ENCODE data around the gene GJA4.

DNA sequence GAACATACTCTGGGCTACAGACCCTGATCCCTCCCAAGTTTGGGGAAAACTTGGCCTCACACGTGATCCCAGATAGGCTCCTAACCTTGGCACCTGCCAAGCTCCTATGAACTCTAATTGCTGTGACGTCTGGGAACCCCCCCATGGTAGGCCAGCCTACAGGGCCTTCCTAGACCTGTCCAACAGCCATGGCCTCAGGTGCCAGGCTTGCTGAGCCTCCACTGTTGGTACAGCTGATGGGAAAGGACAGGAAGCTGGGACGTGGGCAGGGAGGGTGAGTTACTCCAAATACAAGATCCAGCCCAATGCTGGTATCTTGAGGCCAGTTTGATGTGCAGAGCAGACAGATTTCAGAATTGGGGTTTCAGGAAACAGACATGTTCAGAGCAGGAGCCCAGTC, 47.6 kb downstream of the GJA4 start:
- TF ChIP-seq, protein P1, sequence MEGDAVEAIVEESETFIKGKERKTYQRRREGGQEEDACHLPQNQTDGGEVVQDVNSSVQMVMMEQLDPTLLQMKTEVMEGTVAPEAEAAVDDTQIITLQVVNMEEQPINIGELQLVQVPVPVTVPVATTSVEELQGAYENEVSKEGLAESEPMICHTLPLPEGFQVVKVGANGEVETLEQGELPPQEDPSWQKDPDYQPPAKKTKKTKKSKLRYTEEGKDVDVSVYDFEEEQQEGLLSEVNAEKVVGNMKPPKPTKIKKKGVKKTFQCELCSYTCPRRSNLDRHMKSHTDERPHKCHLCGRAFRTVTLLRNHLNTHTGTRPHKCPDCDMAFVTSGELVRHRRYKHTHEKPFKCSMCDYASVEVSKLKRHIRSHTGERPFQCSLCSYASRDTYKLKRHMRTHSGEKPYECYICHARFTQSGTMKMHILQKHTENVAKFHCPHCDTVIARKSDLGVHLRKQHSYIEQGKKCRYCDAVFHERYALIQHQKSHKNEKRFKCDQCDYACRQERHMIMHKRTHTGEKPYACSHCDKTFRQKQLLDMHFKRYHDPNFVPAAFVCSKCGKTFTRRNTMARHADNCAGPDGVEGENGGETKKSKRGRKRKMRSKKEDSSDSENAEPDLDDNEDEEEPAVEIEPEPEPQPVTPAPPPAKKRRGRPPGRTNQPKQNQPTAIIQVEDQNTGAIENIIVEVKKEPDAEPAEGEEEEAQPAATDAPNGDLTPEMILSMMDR (IDR thresholded peaks at IDR 0.05), result no peak
- TF ChIP-seq EZH2 (IDR thresholded peaks at IDR 0.05; ENCODE audit: borderline replicate concordance, insufficient read depth, low read depth, low read length, poor library complexity, severe bottlenecking), result no peak

All from B cell (primary cell).